Mesenchymal stem cell (in vitro differentiated cells and primary cell): ENCODE results near the gene TANC1.

Experiments
- DNase-seq: peaks from one replicate; pipeline ENCODE4 v3.0.0-alpha.2; 2013
- H2AFZ ChIP-seq: one replicate; pipeline ENCODE4 v1.6.1; 2013; ENCODE audit warnings: low read depth, mild to moderate bottlenecking, control low read depth, inconsistent platforms, low read length, moderate library complexity
- H2AK5ac ChIP-seq: 2 replicates; pipeline ENCODE4 v1.6.1; 2013; ENCODE audit warnings: low read length, moderate library complexity, mild to moderate bottlenecking, inconsistent platforms; ENCODE audit not compliant: severe bottlenecking
- H2BK120ac ChIP-seq: one replicate; pipeline ENCODE4 v1.6.1; 2013; ENCODE audit warnings: low read depth, mild to moderate bottlenecking, inconsistent platforms, low read length, moderate library complexity
- H2BK12ac ChIP-seq, 2 experiments: one replicate each; pipeline ENCODE4 v1.6.1; 2013; ENCODE audit warnings: inconsistent platforms in 2 of 2, low read length in 2 of 2, mild to moderate bottlenecking in 2 of 2, moderate library complexity in 2 of 2, control low read depth in 1 of 2
- H2BK15ac ChIP-seq: one replicate; pipeline ENCODE4 v1.6.1; 2013; ENCODE audit warnings: mild to moderate bottlenecking, low read depth, inconsistent platforms; ENCODE audit not compliant: poor library complexity, severe bottlenecking
- H2BK5ac ChIP-seq: 2 replicates; pipeline ENCODE4 v1.6.1; 2013; ENCODE audit warnings: low read depth, mild to moderate bottlenecking, low read length, control low read depth, inconsistent platforms; ENCODE audit not compliant: poor library complexity, severe bottlenecking
- H3K14ac ChIP-seq, 2 experiments: one replicate each; pipeline ENCODE4 v1.6.1; 2013; ENCODE audit warnings: inconsistent platforms in 2 of 2, low read length in 2 of 2, control low read depth in 1 of 2, mild to moderate bottlenecking in 1 of 2, moderate library complexity in 1 of 2
- H3K18ac ChIP-seq, 2 experiments: one replicate each; pipeline ENCODE4 v1.6.1; 2013; ENCODE audit warnings: inconsistent platforms in 2 of 2, low read length in 2 of 2, control low read depth in 1 of 2, low read depth in 1 of 2, mild to moderate bottlenecking in 1 of 2
- H3K23ac ChIP-seq, 2 experiments: one replicate each; pipeline ENCODE4 v1.6.1; 2013; ENCODE audit warnings: inconsistent platforms in 2 of 2, low read length in 2 of 2, mild to moderate bottlenecking in 2 of 2, moderate library complexity in 2 of 2, control low read depth in 1 of 2
- H3K27ac ChIP-seq: 2 replicates; pipeline ENCODE4 v1.5.1; 2013; ENCODE audit warnings: mild to moderate bottlenecking, moderate library complexity, low read length, control low read depth, inconsistent platforms; ENCODE audit not compliant: poor library complexity, severe bottlenecking
- H3K27me3 ChIP-seq, 2 experiments: 2 replicates each; pipeline versions ENCODE4 v1.6.1 to v1.7.0; 2013; ENCODE audit warnings: low read length in 2 of 2, mild to moderate bottlenecking in 2 of 2, moderate library complexity in 2 of 2, control low read depth in 1 of 2, inconsistent platforms in 1 of 2; ENCODE audit not compliant: control insufficient read depth in 1 of 2, insufficient read depth in 1 of 2
- H3K36me3 ChIP-seq, 2 experiments: 2 replicates each; pipeline versions ENCODE4 v1.6.1 to v1.7.0; 2013; ENCODE audit warnings: low read length in 2 of 2, control low read depth in 1 of 2, inconsistent platforms in 1 of 2, low read depth in 1 of 2, mild to moderate bottlenecking in 1 of 2; ENCODE audit not compliant: insufficient read depth in 2 of 2, control insufficient read depth in 1 of 2
- H3K4ac ChIP-seq, 2 experiments: one replicate each; pipeline ENCODE4 v1.6.1; 2013; ENCODE audit warnings: inconsistent platforms in 2 of 2, low read length in 2 of 2, mild to moderate bottlenecking in 2 of 2, moderate library complexity in 2 of 2, control low read depth in 1 of 2, low read depth in 1 of 2
- H3K4me1 ChIP-seq: 2 replicates; pipeline ENCODE4 v1.6.1; 2013; ENCODE audit warnings: low read depth, low read length, control low read depth; ENCODE audit not compliant: control insufficient read depth, insufficient read depth
- H3K4me2 ChIP-seq: 2 replicates; pipeline ENCODE4 v1.6.1; 2013; ENCODE audit warnings: low read length, mild to moderate bottlenecking, inconsistent platforms; ENCODE audit not compliant: poor library complexity, severe bottlenecking
- H3K4me3 ChIP-seq, 2 experiments: 2 replicates each; pipeline versions ENCODE4 v1.5.1 to v1.7.0; 2013; ENCODE audit warnings: low read length in 2 of 2, mild to moderate bottlenecking in 2 of 2, control low read depth in 1 of 2, low read depth in 1 of 2; ENCODE audit not compliant: insufficient read depth in 1 of 2
- H3K79me1 ChIP-seq: replicated peaks from 2 replicates; pipeline ENCODE4 v1.6.1; 2013; ENCODE audit warnings: mild to moderate bottlenecking, control low read depth, low read length, inconsistent platforms; ENCODE audit not compliant: poor library complexity, severe bottlenecking
- H3K9ac ChIP-seq: 2 replicates; pipeline ENCODE4 v1.7.0; 2013; ENCODE audit warnings: mild to moderate bottlenecking, low read length, moderate library complexity
- H3K9me3 ChIP-seq: 2 replicates; pipeline ENCODE4 v1.7.0; 2013; ENCODE audit warnings: mild to moderate bottlenecking, low read length; ENCODE audit not compliant: control insufficient read depth
- H4K8ac ChIP-seq: one replicate; pipeline ENCODE4 v1.6.1; 2013; ENCODE audit warnings: inconsistent platforms, mild to moderate bottlenecking, low read length, moderate library complexity
- H4K91ac ChIP-seq: one replicate; pipeline ENCODE4 v1.6.1; 2013; ENCODE audit warnings: mild to moderate bottlenecking, low read length, inconsistent platforms
- WGBS: methylation state at CpG from one replicate; pipeline ENCODE4 v1.1.7; 2013; ENCODE audit warnings: mixed read lengths; 5-methylcytosine and 5-hydroxymethylcytosine counted together

TANC1 gene

DNA sequence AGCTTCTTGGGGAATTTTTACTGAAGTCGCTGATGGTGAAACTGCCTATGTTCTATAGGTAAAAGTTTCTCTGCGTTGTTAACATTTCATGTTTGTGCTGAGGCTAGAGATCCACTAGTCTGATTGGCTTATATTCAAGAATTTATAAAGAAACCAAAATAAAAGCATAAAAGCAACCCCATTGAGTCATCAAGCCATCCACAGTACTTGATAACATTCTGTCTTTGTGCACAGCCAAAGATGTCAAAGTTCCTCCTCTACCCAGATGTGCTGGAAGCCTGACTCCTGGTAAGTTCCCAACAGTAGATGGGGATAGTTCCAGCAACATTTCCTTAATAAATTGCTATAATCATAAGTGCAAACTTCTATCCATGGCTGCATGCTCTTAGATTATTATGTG lies 107.8 kb downstream of the TANC1 start:
- Histone ChIP-seq H4K91ac (no peak overlapping the region), H3K14ac (no peak overlapping the region), H3K4me2 (no peak overlapping the region), H2BK5ac (no peak overlapping the region), H2BK120ac (no peak overlapping the region), H2BK12ac (no peak overlapping the region), H2BK15ac (no peak overlapping the region), H3K79me1 (peaks cover 38% of the 10 kb centered on the region), H3K4me1 (peaks cover 9% of the 10 kb centered on the region), H3K18ac (no peak overlapping the region), H3K27me3 (no peaks in the 10 kb centered on the region), H3K4ac (no peak overlapping the region), H3K9me3 (no peaks in the 10 kb centered on the region), H3K23ac (no peak overlapping the region), H3K4me3 (no peak overlapping the region), H3K27ac (no peak overlapping the region), H3K36me3 (peaks cover 0 to 14% of the 10 kb centered on the region in 2 experiments), H2AK5ac (no peak overlapping the region), H3K9ac (peak overlapping the region; percentile 60), H4K8ac (no peak overlapping the region), H2AFZ (no peak overlapping the region)
- WGBS, result 80% methylated on average over 1 of the region's 2 CpGs
- peak; percentile 63 for DNase-seq

DNA sequence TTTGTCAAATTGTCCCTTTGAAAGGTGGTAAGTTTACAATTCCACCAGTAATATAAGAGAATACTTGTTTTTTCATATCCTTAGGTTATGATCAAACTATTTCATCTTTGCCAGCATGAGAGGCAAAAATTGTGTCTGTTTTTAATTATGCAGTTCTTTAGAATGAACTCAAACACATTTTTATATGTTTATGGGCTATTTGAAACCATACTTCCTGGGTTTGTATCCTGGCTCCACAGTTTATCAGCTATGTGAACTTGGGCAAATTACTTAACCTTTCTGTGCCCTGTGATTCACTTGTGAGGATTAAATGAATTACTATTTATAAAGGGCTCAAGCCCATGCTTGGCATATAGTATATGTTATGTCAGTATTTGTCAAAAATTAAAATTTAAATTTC lies 109.4 kb downstream of the TANC1 start:
- no peaks in the 10 kb centered on the region for H3K27me3 ChIP-seq
- H3K27ac ChIP-seq, result no peak overlapping the region
- peaks cover 0 to 21% of the 10 kb centered on the region in 2 experiments for H3K36me3 ChIP-seq
- no peak overlapping the region for H2BK12ac ChIP-seq
- H3K14ac ChIP-seq, result no peak overlapping the region
- H3K23ac ChIP-seq, result no peak overlapping the region
- H3K9me3 ChIP-seq, result no peaks in the 10 kb centered on the region
- DNase-seq, result no peak
- no peak overlapping the region for H3K9ac ChIP-seq
- no peak overlapping the region for H4K8ac ChIP-seq
- H4K91ac ChIP-seq, result no peak overlapping the region
- H3K18ac ChIP-seq, result no peak overlapping the region
- H2AFZ ChIP-seq, result no peak overlapping the region
- peaks cover 9% of the 10 kb centered on the region for H3K4me1 ChIP-seq
- H3K4me2 ChIP-seq, result no peak overlapping the region
- H2BK15ac ChIP-seq, result no peak overlapping the region
- H2BK120ac ChIP-seq, result no peak overlapping the region
- H2BK5ac ChIP-seq, result no peak overlapping the region
- peaks cover 45% of the 10 kb centered on the region for H3K79me1 ChIP-seq
- no peak overlapping the region for H3K4me3 ChIP-seq
- no peak overlapping the region for H3K4ac ChIP-seq
- no peak overlapping the region for H2AK5ac ChIP-seq

DNA sequence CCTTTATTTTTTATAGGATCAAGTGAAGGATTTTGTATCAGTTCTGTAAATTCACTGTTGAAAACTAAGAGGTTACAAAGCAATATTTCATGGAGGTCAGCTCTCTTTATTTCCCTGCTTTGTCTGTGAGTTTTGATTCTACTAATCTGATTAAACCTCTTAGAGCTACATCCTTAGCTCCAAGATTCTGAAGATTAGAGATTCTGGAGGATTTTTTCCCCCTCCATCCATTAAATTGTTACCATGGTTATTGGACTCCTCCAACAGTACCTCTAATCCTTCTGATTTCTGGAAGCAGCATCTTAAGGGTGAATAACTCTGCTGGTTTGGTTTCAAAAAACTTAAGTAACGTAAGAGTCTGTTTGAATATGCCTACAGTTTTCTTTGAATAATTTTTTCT lies 110.0 kb downstream of the TANC1 start:
- Histone ChIP-seq H3K18ac (no peak overlapping the region), H4K91ac (no peak overlapping the region), H3K14ac (no peak overlapping the region), H4K8ac (no peak overlapping the region), H3K4ac (no peak overlapping the region), H2BK5ac (no peak overlapping the region), H2AFZ (no peak overlapping the region), H3K27me3 (no peaks in the 10 kb centered on the region), H2BK12ac (no peak overlapping the region), H3K9me3 (no peaks in the 10 kb centered on the region), H3K4me1 (peaks cover 6% of the 10 kb centered on the region), H3K27ac (no peak overlapping the region), H2BK120ac (no peak overlapping the region), H3K36me3 (peaks cover 0 to 21% of the 10 kb centered on the region in 2 experiments), H3K9ac (no peak overlapping the region), H3K4me2 (no peak overlapping the region), H3K23ac (no peak overlapping the region), H2AK5ac (no peak overlapping the region), H3K79me1 (peaks cover 45% of the 10 kb centered on the region), H2BK15ac (no peak overlapping the region), H3K4me3 (no peak overlapping the region)
- no peak for DNase-seq
- 100% methylated on average over 1 of the region's 1 CpG for WGBS

DNA sequence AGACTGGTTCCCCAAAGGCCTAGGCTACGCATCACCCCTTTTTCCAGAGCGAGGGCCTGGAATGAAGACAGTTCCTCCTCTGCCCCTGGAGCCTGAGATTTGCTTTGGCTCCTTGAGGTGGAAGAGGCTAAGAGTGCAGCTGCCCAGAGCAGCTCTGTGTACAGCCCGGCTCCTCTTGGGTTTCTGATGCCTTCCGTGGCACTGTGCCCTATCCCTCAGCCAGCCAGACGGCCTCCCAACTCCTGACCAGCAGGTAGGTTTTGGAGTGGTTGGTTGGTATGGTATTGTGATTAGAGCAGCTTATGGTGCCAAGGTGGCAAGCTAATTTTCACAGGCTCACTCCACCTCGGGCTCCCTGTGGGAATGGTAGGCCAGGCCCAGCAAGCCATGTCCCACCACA lies 112.2 kb downstream of the TANC1 start:
- H3K79me1 ChIP-seq, result peaks cover 40% of the 10 kb centered on the region
- no peak overlapping the region for H2BK15ac ChIP-seq
- no peak overlapping the region for H2BK5ac ChIP-seq
- no peak overlapping the region for H2BK120ac ChIP-seq
- no peak overlapping the region for H3K23ac ChIP-seq
- H2AFZ ChIP-seq, result no peak overlapping the region
- H3K18ac ChIP-seq, result peak overlapping the region in 1 of 2 experiments; percentile 1
- DNase-seq, result no peak
- H3K4ac ChIP-seq, result no peak overlapping the region
- H3K14ac ChIP-seq, result peak overlapping the region in 1 of 2 experiments; percentile 71
- H3K27me3 ChIP-seq, result no peaks in the 10 kb centered on the region
- H3K4me2 ChIP-seq, result no peak overlapping the region
- peaks cover 3% of the 10 kb centered on the region for H3K4me1 ChIP-seq
- 100% methylated on average over 6 of the region's 6 CpGs for WGBS
- no peak overlapping the region for H2AK5ac ChIP-seq
- H3K9me3 ChIP-seq, result no peaks in the 10 kb centered on the region
- H3K4me3 ChIP-seq, result no peak overlapping the region
- H3K9ac ChIP-seq, result no peak overlapping the region
- no peak overlapping the region for H3K27ac ChIP-seq
- peak overlapping the region in 1 of 2 experiments; percentile 4 for H2BK12ac ChIP-seq
- no peak overlapping the region for H4K8ac ChIP-seq
- H3K36me3 ChIP-seq, result peaks cover 0 to 21% of the 10 kb centered on the region in 2 experiments
- peak overlapping the region; percentile 59 for H4K91ac ChIP-seq
